NCI-H2081 (cell line): Measurements from ENCODE around the gene IDH3A.

Experiments
- DNase-seq, 2 experiments: peaks; one replicate each; lab custom pipeline; 2025; lab: John Stamatoyannopoulos, UW

IDH3A gene

DNA sequence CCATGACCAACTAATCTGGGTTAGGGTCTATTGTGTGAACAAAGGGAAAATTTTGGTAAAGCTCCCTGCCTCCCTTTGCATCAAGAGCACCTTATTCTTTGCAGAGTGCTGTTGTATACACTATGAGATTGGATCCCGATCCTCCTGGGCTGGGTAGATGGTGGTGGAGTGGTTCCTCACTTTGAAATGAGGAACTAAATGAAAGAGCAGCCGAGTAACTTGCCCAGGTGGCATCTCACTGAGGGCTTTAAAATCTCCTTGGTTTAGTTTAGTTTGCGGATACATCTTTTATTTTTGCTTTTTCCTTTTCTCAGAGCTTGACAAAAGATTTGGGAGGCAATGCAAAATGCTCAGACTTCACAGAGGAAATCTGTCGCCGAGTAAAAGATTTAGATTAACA is 19.4 kb downstream of the IDH3A start:
- DNase-seq, result no peak

GRCh38 chr15:78170848-78171773 is 21.9 kb downstream of the IDH3A start:
- no peak for DNase-seq

DNA sequence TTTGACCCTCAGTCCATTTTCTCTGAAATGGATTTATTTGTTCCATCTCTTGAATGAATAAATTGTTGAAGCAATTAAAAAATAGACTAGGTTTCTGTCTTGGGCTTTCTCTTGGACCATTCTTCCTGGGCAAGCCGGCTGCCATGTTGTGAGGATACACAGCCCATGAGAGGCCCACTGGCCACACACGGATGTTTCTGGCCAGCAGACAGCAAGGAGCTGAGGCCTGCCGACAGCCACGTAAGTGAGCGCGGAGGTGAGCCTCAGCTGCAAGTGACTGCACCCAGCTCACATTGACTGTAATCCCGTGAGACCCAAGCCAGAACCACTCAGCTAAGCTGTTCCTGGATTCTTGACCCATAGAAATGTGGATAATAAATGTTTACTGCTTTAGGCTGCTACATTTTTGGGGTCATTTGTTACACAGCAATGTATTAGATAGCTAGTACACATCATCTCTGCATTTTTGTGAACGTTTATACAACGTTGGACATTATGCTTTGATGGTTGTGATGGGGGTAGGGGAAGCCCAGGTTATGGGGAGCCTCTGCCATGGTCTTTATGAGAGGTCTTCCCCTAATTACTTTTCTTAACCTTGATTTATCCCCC is 22.8 kb downstream of the IDH3A start:
- no peak for DNase-seq

GRCh38 chr15:78174401-78174800 is 25.2 kb downstream of the IDH3A start:
- no peak for DNase-seq

- DNase-seq, result no peak
These were observed 26.2 kb downstream of the IDH3A start for GRCh38 chr15:78175330-78175729.

- no peak for DNase-seq
These were observed 28.3 kb downstream of the IDH3A start for GRCh38 chr15:78177447-78177873.

- no peak for DNase-seq
These were observed 28.9 kb downstream of the IDH3A start for GRCh38 chr15:78178064-78178463.

- DNase-seq, result no peak
These were observed 30.2 kb downstream of the IDH3A start for GRCh38 chr15:78179286-78179840.

DNA sequence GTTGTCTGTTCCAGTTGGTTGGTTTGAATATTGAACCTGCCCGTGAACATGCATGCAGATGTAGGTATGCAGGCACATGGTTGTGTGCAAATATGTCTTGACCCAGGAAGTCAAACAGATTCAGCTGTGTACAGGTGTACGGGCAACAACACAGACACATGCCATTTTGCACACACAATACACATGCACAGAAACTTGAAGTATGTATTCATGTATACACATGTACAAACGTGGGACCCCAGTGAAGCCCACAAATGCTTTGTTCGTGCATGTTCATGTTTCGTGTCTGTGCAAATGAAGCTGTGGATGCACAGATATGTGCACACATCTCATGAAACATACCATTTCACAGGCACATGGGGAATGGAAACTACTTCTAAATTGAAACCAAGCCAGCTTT is 30.7 kb downstream of the IDH3A start:
- DNase-seq, result no peak

- no peak for DNase-seq
These were observed 33.2 kb downstream of the IDH3A start for GRCh38 chr15:78182336-78182700.

- no peak for DNase-seq
These were observed 33.7 kb downstream of the IDH3A start for GRCh38 chr15:78182821-78183220.

- DNase-seq, result no peak
These were observed 43.8 kb downstream of the IDH3A start for GRCh38 chr15:78192826-78193594.

DNA sequence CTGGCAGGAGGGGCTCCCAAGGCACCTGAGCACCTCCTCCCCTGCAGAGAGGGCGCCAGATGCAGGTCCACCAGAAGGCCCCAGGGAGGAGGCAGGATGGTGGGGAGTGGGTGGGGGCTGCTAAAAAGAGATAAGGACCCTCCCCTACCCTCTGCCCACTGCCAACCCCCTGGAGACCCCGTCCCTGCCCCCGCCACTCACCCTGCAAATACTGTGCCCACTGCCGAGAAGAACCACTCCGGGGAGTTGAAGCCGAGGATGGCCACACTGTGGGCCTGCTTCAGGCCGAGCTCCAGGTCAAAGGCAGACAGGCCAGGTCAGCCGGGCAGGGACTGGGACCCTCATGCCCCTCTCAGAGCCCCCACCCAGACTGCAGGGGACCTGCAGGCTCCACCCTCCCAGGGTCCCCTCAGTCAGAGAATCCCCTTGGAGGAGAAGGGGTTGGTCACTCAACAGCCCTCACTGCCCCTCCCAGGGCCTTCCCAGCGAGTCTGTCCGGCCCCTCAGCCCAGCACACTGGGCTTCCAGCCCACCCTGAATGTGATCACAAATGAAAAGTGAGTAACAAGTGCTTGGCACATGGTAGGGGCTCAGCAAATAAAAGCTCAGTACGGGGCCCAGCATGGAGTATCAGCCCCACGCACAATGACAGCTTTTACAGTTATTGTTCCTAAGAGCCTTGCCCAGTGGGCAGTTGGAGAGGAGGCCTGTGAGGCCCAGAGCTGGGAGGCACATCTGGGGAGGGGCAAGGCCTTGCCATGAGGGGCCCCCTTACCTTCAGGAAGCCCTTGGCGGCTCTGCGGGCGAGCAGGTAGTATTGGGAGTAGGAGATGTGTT is 44.8 kb downstream of the IDH3A start:
- DNase-seq, result no peak

- no peak for DNase-seq
These were observed 45.4 kb downstream of the IDH3A start for GRCh38 chr15:78194568-78194925.

GRCh38 chr15:78195735-78196201 is 46.6 kb downstream of the IDH3A start:
- peak in 1 of 2 experiments; percentile 19 for DNase-seq

DNA sequence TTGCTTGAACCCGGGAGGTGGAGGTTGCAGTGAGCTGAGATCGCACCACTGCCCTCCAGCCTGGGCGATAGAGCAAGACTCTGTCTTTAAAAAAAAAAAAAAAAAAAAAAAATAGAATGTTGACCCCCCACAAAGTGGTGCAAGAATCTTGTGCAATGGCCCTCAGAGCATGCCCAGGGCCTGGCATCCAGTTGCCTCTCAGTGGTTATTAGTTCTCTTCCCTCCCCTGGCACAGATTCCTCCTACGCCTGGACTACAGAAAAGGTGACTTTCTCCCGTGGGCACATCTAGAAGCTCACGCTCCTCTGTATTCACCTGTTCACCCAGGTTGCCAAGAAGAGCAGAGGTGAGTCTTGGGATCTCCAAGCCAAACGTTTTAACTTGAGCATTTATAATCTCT is 48.5 kb downstream of the IDH3A start:
- DNase-seq, result no peak

DNA sequence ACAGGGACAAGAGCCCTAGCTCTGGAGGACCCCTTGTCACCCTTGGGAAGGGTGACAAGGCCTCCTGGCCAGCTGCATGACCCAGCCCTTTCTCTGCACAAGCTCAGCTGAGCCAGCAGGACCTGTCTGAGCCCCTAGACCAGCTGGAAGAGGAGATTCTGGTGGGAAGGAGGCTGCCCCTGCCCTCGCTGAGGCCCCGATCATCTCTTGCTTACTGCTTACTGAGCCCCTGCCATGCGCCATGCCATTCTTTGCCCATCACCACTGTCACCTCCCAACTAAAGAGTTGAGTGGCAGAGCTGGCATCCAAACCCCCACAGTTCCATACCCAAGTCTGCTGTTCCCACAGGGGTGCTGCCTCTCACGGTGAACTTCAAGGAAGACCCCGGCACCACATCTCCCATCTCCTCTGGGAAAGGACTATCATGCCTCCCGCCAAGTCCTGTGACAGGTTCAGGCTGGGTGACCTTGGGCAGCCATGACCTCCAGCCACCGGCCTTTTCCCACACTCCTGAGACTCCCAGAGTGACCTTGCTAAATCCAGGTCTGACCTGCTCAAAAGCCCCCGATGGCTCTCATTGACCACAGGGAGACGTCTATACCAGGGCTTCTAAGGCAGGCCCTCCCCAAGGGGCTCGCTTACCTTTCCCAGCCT is 51.2 kb downstream of the IDH3A start:
- no peak for DNase-seq

GRCh38 chr15:78201281-78202190 is 52.4 kb downstream of the IDH3A start:
- DNase-seq, result no peak

DNA sequence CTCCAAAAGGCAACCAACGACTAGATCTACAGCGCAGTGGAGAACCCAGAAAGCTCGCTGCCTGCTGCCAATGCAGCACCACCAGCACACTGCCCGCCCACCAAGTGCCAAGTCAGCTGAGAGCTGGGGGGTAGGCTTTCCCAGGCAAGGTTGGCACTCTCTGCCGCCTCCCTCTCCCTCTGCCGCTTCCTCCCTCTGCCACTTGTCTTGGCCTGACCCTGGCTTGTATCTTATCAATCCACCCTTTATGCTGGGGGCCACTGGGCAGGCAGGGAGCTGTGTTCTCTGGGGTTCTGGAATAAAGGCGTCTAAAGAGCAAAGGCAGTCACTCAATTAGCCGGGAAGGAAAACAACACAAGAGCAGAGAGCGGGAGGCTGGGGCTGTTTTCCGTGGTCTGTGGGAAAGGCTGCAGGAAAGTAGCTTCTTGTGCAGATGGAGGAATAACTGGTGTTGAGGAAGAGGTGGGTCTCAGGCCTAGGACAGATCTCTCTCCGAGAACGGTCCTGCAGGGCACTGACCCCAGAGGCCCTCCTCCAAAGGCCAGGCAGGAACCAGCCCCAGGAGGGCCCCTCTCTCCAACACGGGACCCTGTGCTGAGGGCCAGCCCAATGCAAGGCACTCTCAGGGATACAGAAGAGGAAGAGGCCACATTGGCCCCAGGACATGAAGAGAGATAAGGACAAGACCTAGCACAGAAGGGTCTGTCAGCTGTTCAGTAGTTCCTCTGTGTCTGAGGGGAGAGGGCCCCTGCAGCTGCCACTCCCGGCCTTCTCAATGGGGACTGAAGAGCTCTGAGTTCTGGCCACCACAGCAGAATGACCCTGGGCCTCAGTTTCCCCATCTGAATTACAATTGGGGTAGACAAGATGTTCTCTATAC is 54.4 kb downstream of the IDH3A start:
- no peak for DNase-seq
